GM12874 (cell line): ENCODE data around the gene SGCD.

Experiments
- CTCF ChIP-seq: IDR thresholded peaks from 2 replicates; pipeline ENCODE4 v1.5.1; 2011; ENCODE audit warnings: low read depth, mild to moderate bottlenecking, control low read depth, low read length, moderate library complexity; ENCODE audit not compliant: insufficient read depth

SGCD gene

GRCh38 chr5:156691572-156691971, 364.6 kb downstream of the SGCD start:
- TF ChIP-seq CTCF: no peak

GRCh38 chr5:156693113-156693512, 366.1 kb downstream of the SGCD start:
- TF ChIP-seq CTCF: no peak

- TF ChIP-seq CTCF: no peak
These were observed 367.6 kb downstream of the SGCD start for GRCh38 chr5:156694598-156694997.

- no peak for TF ChIP-seq CTCF
These were observed 368.8 kb downstream of the SGCD start for GRCh38 chr5:156695774-156696173.

- no peak for TF ChIP-seq CTCF
These were observed 371.4 kb downstream of the SGCD start for GRCh38 chr5:156698323-156698722.

GRCh38 chr5:156699147-156699546, 372.2 kb downstream of the SGCD start:
- no peak for TF ChIP-seq CTCF

- TF ChIP-seq CTCF: no peak
These were observed 377.2 kb downstream of the SGCD start for GRCh38 chr5:156704139-156704538.

- no peak for TF ChIP-seq CTCF
These were observed 379.7 kb downstream of the SGCD start for GRCh38 chr5:156706631-156707030.
